NAMALWA (cell line): Measurements from ENCODE around the gene MICALL1.

ENCODE experiments used
- DNase-seq: peaks from one replicate; pipeline ENCODE4 v3.0.0-alpha.2; 2015; ENCODE audit warnings: low spot score

MICALL1 gene

GRCh38 chr22:37982151-37982785 lies 76.2 kb downstream of the MICALL1 start:
- no peak for DNase-seq

DNA sequence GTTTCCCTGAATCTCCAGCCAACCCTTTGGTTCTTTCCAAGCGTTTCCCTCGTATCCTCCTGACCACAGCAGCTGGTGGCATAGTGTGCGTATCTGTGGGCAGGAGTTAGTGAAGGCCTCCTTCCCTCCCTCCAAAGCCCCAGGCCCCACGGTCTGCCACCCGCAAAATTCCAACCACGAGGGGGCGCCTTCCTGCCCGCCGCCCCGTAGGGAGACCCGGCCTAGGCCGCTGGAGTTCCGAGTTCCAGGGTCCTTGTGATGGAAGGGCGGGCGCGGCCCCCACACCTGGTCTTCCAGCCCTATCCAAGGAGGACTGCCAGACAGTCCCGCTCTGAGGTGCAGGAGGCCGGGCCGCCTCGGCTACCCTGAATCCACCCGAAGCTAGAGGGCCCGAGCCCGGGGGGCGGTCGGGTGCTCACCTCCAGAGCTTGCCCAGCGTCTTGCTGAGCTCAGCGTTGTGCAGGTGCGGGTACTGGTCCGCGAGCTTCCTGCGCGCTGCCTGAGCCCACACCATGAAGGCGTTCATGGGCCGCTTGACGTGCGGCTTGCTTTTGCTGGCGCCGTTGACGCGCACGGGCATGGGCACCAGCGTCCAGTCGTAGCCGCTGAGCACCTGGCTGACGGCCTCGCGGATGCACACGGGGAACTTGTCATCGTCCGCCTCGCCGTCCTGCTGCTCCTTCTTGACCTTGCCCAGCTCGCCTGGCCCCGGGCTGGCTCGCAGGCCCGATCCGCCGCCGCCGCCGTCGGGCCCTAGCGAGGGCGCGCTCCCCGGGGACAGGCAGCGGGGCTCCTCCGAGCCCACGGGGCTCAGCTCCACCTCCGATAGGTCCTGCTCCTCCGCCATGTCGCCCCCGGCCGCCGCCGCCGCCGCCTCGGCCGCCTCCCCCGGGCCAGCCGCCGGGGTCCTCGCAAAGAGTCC lies 77.1 kb downstream of the MICALL1 start:
- no peak for DNase-seq

GRCh38 chr22:37983860-37984791 lies 78.0 kb downstream of the MICALL1 start, which contains the start of gene SOX10:
Gene SOX10 (minus strand): TSS chr22:37984555. CDS start chr22:37983784, 771 bp downstream.
- DNase-seq: no peak

DNA sequence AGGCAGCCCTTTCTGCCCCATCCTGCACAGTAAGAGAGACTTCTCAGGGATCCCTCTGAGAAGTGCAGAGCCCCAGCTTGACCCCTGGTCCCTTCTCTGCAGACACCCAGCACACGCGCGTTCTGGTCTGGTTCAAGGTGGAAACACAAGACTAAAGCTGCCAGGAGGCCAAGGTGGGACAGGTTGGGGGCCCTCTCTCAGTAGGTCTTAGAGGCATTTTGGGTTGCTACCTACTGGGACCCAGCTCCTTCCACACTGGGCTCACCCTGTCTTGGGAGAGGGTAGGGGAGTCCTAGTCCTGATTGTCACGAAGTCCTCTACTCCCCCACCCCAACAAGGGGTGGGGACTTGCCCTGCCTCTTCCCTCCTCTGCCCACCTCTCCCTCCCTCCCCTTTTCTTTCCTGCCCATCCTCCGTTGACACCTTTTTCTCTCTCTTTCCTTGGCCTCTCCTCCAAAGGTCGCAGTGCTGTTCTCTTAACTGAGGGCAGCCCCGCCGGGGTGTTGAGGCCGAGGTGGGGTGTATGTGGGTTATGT lies 79.0 kb downstream of the MICALL1 start:
- DNase-seq: no peak

DNA sequence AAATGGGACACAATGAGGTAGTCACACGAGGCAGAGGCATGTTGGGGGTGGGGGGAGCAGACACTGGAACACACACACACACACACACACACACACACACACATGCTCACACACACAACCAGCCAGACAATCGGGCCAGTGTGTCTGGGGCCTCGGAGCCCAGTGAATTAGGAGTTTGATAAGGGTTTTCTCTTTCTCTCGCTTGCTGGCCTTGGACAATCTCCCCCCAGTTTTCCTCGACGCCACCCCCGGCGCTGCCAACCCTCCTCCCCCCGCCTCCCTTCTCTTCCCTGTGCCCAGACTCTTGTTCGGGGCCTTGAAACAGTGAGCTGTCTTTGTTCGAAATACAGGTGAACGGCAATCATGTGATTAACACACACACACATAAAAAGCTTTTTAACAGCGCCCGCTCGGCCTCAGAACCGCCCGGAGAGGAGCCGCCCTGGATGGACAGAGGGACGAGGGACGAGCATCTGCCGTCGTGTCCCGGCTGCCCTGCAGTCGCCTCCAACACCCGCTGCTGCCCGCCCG lies 79.7 kb downstream of the MICALL1 start:
- no peak for DNase-seq

- no peak for DNase-seq
Measured at GRCh38 chr22:37986371-37986770, 80.3 kb downstream of the MICALL1 start.

DNA sequence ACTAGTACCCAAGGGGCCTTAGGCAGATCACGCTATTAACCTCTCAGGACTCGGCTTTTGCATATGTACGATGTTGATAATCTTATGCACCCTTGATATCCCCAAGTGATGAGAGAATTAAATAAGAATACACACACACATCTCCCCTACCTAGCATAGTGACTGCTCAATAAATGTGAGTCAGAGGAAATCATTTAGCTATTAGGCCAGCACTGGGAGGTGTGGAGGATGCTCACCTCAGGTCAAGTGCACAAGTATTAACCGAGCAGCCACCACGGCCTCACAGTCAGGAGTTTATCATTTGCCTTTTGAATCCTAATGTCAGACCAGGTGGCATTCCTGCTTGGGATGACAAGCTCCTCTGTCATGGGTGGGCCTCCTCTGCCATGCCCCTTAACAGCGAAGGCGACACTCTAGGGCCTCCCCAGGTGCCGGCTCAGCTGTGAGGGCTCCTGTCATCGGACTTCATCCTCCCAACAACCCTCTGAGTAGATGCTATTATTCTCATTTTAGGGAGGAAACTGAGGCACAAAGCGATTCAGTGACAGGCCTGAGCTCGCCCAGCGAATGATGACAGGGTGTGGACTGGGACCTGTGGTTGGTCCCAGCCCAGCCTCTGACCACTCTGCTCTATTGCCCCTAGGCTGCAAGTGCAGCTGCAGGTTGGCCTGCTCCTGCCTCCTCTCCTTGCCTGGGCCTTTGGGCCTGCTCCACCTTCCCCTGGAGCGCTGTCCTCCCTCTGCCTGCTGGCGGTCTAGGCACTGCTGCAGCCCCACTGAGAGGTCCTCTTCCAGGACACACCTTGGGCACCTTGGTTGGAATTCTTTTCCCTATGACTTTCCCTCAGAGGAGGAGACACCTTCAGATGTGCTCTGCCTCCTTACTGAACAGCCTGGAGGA lies 83.3 kb downstream of the MICALL1 start:
- no peak for DNase-seq

- no peak for DNase-seq
Measured at GRCh38 chr22:37990301-37990700, 84.2 kb downstream of the MICALL1 start.

- no peak for DNase-seq
Measured at GRCh38 chr22:37990862-37991261, 84.8 kb downstream of the MICALL1 start.

- no peak for DNase-seq
Measured at GRCh38 chr22:37991731-37992442, 85.8 kb downstream of the MICALL1 start.
